ENCODE measurements around the gene HECW1. TPM values are rescaled to one million over a fixed set of nuclear protein-coding genes. Genes with fewer than 3 reads are reported as not detected.
"Not testable (repeated sequence)": the region's sequence is repeated elsewhere in the genome, so short reads cannot be mapped to it uniquely, and the experiment has no call there.

HECW1 gene
- total RNA-seq, 1 donor from 2014 or later: not detected

DNA sequence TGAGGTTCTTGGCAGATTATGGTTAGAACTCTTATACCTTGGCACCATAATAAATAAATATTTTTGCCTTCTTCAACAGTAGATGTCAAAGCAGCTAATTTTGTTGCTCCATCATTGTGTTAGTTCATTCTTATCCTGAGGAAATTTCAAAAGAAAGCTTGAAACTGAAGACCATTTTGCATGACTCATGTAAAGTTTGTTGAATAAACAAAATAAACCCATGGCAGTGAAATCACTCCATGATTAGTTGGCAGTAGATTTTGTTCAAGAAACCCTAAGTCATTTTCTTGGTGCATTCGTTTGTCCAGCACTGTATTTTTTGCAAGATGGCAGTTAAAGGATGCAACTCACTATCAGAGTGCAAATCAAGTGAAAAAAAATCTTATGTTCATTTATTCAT lies 91.6 kb downstream of the HECW1 start:
- intact Hi-C loops (cut with micrococcal nuclease): no loop called here

DNA sequence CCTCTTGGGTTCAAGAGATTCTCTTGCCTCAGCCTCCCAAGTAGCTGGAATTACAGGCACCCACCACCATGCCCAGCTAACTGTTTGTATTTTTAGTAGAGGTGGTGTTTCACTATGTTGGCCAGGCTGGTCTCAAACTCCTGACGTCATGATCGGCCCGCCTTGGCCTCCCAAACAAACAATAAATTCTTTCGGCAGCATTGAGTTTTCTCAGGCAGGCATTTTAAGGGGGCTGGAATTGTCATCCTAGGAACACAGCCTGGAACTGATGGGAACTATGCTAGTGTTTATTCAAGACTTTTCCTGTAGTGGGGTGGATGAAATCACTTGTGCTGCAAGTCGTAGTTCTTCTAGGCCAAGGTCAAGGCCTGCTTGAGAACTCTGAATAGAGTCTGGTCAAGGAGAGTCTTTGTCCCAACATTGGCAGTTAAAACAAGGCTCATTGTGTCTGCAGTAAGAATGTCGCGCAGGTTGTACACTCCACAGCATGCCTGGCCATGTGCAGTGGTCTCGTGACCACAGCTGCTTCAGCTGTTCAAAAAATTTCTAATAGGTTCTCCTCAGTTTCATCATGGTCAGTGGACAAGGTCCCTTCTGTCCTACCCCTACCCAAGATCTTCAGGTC lies 92.8 kb downstream of the HECW1 start:
- intact Hi-C loops (cut with micrococcal nuclease): no loop called here

DNA sequence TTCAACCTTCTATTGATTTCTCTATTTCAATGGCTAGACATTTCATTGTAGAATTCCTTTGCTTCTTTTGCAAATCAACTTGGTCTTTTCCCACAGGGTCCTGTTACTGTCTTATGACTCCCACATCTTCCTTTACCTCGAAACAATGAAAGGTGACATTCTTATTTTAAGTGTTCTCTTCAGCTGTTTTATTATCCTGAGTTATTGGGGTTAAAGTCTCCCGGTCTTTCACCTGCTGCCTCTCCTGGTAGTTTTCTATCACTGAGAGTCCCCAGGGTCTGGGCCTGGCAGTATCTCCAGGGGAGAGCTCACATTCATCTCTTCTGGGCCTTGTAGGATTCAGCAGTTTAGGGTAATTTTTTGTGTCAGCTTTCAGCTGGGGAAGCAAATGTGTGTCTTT lies 95.8 kb downstream of the HECW1 start:
- intact Hi-C loops (cut with micrococcal nuclease): no loop called here

DNA sequence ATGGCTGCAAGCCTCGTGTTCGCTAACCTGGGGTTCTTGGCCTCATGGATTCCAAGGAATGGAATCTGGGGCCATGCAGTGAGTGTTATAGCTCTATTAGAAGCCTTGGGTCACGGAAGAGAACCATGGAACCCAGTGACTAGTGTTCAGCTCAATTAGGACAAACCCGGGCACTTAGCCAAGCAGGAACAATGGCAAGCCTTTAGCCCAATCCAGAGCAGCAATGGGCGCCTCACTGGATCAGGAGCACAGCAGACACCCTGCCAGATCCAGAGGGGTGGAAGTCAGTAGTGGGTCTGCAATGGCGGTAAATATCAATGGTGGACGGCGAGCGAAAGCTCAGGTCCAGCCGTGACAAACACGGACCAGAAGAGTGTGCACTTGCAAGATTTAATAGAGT lies 98.1 kb downstream of the HECW1 start:
- intact Hi-C loops (cut with micrococcal nuclease): not testable (repeated sequence)

DNA sequence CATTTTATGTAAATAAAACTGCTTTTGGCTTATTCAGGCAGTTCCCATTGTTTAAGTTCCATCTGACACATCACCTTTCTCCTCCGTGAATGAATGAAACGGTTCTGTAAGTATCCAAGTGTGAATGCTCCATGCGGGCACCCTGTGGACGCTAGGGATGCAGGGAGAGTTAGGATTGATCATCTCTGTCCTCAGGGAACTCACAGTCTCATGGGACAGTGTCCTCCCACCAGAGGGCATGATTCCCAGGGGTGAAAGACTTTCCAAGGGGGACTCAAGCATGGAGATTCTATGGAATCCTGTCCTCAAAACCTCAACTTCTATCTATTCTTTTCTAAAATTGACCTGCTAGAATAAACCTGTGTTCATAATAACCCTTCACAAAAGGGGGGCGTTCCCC lies 98.8 kb downstream of the HECW1 start:
- intact Hi-C loops (cut with micrococcal nuclease): no loop called here

DNA sequence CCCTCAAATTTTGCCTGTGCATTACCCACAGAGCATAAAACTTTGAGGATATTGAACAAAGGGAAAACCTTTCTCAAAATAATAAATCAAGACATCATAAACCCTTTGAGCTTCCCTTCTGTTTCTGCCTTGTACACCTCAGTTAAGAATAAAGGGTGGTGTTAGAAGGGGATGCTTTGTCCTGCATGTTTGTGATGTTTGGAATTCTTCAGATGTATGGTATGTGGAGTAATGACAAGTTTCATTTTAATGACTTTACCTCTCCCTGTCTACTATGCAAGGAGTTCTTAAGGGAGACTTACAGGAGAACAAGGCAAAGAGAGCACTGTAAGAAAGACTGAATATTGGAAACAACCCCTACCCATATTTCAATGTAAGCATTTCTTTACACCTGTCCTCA lies 99.2 kb downstream of the HECW1 start:
- intact Hi-C loops (cut with micrococcal nuclease): no loop called here

DNA sequence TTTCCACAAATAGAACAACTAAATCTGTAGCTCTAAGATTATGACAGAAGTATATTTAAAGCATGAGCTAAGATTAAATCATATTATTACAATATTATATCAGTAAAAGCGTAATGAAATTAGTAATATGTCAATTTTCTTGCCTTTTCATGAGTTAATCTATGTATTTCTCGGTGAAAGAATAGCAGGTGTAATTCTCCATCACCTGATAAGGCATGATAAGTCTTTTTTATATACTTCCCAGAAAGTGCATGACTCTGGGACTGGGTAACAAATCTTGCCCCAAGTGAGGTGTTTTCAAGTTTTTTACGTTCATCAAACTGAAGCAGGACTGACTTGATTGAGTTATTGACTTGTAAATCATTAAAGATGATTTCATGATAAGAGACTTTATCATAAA lies 100.5 kb downstream of the HECW1 start:
- intact Hi-C loops (cut with micrococcal nuclease): no loop called here

DNA sequence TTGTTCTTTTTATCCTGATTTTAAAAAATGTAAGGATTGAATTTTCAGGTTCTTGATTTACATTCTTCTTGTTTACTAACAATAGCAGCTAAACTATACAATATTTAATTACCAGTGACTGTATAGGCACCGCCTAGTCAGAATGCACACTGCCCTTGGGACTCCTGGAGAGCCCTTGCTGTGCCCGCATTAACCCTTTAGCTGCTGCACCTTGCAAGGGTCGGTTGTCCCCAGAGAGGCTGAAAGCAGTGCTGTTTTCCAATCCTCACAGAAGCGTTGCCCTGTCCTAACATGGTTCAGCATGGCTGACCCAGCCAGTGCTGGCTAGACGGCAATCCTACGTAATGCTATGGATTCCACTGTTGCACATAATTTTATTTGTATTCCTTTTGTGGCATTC lies 102.6 kb downstream of the HECW1 start:
- intact Hi-C loops (cut with micrococcal nuclease): no loop called here

DNA sequence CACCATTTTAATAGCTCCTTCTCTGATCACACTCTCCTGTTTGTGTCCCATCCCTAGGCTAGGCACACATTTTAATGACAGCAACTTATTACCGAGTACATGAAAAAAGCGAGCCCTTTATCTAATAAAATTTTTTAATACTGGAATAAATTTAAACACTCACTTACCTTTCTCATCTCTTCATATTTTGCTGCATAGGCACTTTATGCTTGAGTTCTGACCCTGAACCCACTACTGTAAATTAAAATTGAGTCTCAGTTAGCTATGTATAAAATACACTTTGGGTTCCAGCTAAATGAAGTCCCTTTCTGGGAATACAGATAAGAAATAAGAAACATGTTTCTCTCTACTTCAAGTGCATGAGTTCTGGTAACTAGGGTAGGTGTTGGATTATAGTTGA lies 104.6 kb downstream of the HECW1 start:
- intact Hi-C loops (cut with micrococcal nuclease): no loop called here

DNA sequence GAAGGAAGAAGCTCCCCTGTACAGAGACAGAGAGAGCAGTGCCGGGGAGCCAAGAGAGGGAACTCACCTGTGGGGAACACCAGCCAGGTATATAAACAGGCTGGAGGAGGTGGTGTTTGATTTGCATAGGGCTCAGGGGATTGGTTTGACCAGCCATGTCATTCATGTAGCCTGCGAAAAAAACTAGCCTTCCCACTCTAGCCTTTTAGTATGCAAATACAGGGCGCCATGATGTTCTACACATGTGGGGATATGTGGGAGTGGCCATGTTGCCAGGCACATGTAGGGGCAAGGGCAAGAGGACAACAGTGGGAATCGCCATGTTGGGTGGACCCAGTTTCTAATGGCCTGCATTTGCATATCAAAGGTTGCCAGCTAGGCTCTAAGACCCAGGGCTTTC lies 106.5 kb downstream of the HECW1 start:
- intact Hi-C loops (cut with micrococcal nuclease): not testable (repeated sequence)

DNA sequence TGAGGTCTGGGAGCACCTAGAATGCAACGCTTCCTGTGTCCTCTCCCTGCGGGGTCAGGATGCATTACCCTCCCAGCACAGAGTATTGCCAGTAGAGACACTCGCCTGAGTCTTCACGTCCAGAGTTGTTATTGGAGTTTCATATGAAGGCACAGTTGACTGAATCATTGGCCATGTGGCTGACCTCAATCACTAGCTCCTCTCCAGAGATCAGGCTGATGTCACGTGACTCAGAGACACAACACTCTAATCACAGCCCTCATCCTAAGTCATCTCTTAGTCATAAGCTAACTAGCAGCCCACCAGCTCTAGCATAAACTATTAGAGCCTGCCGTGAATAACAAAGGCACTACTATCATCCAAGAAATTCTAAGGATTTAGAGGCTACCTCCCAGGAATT lies 107.8 kb downstream of the HECW1 start:
- intact Hi-C loops (cut with micrococcal nuclease): no loop called here

DNA sequence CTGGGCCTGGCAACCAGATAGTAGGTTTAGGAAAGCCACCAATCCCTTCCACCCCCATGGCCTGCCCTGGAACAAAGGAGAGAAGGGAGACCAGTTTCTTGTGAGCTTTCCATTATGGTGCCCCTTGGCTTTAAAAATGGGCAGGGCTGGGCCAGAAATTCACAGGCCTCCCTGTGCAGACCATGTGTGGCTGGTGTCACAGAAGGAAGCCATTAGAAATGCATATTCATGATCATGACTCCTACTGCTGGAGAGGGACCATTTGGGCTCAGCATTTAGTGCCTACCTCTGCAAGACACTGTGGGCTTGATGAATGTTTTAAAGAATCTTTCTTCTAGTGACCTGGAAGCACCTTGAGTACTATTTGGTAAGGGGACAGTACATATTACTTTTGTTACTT lies 108.3 kb downstream of the HECW1 start:
- intact Hi-C loops (cut with micrococcal nuclease): no loop called here

DNA sequence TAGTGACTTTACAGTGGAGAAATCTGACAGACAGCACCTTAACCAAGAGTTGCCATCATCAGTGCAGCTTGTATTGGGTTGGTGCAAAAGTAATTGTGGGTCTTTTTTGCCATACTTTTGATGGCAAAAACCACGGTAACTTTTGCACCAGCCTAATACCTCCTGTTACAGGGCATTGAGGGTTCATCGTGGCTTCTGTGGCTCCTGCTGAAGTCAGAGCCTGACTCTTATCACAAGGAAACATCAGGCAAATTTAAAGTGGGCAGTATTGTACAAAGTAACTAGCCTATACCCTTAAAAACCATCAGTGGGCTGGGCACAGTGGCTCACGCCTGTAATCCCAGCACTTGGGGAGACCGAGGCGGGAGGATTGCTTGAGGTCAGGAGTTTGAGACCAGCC lies 117.4 kb downstream of the HECW1 start:
- intact Hi-C loops (cut with micrococcal nuclease): no loop called here

DNA sequence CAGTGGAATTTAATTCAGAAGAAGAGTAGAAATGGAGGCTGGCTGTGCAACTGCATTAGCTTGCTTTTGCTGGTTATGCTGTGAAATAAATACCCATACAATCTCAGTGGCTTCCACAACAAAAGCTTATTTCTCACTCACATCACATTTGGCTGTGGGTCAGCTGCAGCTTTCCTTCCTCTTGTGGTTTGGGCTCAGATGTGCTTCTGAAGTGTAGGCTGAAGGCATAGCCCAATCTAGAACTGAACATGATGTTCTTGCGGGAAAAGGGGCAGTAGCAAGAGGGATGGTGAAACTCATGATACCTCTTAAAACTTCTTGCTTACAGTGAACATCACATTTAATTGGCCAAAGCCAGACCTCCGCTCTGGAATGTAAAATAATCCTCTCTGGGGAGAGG lies 119.9 kb downstream of the HECW1 start:
- intact Hi-C loops (cut with micrococcal nuclease): no loop called here

DNA sequence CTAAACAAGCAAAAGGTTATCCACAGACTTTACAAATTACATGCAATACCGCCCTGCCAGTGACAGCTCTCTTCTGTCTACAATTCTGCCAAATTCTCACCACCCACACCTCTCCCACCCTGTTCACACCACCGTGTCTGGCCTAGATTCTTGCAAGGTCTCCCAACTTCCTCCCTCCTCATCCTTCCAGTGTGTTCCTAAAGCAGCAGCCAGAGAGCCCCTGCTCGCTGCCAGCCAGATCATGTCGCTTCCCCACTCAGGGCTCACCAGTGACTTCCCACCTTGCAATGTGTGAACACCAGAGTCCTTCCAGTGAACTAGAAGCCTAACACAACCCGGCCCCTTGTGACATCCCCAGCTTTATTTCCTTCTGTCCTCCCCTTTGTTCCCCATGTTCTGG lies 121.6 kb downstream of the HECW1 start:
- intact Hi-C loops (cut with micrococcal nuclease): no loop called here

DNA sequence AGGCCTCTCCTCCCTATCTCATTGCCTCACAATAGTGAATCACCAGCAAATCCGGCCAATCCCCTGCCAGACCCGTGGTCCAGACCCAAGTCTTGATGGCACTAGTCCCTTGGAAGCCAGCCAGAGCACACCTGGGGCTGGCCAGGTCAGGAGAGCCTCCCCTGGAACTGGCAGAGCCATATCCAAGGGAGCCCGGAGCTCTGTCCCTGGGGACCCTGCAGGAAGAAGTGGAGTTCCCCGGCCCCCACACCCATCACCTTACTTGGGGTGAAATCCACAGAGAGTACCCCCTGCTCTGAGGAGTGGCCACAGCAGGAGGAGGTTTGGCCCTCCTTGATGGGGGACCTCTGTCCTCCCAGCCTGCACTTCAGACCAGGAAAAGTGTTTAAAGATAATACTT lies 122.5 kb downstream of the HECW1 start:
- intact Hi-C loops (cut with micrococcal nuclease): no loop called here

DNA sequence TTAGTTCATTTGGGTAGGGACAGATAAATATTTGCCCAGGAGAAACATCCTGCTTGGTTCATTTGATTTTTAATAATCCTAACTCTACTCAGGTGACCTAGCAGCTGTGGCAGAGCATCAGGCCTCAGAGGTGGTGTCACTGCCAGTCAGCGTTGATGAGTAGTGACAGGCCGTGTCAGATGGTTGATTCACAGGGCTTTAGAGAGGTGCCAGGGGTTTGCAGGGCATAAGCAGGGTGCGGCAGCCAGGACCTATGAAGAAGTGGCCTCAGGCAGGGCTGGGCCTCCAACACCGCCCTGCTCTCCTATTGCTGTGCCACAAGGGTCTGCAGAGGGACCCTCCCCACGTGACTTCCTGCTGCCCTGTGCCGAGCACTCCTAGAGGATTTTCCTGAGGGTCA lies 128.1 kb downstream of the HECW1 start:
- intact Hi-C loops (cut with micrococcal nuclease): no loop called here

DNA sequence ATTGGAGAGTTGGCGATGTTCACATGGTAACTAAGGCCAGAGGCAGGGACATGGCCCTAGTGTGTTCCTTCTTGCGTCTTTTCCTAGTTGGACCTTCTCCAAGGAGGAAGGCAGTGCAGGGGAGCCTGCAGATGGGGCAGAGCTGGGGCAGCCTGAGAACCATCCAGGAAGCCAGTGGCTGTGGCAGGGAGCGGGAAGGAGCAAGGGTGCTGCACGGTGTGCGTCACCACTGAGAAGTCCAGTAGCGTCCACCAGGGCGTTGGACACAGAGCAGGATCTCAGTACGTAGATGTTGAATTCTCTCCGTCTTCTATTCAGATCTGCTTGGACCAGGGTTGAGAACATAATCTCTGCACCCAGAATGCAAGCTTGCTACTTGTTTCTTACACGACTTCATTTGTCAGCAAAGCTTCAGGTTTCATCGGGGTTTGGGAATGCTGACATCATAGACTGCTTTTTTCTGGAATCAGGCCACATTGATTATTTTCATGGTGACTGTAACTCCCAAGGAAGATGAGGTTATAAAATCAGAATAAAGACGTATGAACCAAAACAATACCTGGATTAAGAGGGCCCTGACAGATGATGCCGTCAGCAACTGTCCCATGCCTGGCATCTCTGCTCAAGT lies 130.3 kb downstream of the HECW1 start:
- intact Hi-C loops (cut with micrococcal nuclease): no loop called here

DNA sequence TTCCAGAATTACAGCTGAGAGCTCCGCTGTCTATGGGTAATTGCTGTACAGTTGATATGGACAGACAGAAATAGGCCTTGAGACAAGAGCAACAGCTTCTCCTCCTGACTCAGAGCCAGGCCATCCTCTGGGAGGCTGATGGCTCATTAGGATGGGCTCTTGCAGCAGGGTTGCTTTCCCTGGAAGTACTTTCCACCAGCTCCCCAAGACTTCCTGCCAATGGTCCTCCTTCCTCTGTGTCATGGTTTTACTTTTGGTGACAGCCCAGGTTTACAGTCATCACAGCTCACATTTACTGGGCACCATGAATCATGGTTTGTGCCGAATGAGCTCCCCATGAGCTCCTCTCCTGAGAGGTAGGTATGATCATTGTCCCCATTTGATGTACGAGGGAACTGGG lies 131.8 kb downstream of the HECW1 start:
- intact Hi-C loops (cut with micrococcal nuclease): no loop called here

DNA sequence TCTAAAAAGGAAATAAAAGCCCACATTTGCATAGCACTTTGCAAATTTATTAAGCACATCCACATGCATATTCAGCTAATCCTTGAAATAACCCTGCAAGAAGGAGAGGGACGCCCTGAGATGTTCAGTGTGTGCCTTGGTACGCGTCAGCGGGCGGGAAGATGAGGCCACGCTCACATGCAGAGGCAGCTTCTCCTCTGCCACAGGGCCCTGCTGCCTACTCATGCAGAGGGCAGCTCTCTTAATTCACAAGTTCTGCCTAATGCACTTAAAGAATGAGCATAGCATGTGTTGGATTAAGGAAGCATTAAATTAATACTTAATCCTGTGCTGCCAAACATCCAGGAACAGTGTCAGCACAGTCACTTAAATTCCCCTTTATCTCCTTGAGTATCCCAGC lies 132.3 kb downstream of the HECW1 start:
- intact Hi-C loops (cut with micrococcal nuclease): no loop called here

DNA sequence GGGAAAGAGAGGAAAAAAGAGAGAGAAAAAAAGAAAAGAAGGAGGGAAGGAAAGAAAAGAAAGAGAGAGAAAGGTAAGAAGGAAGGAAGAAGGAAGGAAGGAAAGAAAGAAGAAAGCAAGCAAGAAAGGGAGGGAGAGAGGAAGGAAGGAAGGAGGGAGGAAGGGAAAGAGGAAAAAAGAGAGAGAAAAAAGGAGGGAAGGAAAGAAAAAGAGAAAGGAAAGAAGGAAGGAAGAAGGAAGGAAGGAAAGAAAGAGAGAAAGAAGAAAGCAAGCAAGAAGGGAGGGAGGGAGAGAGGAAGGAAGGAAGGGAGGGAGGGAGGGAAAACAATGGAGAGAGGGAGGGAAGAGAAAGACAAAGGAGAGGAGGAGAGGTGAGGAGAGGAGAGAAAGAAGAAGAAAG lies 135.3 kb downstream of the HECW1 start:
- intact Hi-C loops (cut with micrococcal nuclease): no loop called here

DNA sequence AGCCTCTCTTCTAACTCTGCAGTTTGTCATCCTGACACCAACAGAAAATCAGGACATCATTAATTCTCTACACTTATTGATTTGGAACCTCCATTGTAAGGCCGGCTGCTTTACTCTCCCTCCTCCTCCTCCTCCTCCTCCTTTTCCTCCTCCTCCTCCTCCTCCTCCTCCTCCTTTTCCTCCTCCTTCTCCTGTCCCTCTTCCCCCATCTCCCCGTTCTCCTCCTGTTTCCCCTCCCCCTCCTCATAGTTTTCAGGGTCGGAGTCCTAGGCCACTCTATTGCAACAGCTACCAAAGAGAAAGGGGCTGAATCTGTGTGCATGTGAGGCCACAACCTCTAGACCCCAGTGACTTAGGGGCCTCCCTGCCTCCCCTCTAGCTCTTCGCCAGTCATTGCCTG lies 136.1 kb downstream of the HECW1 start:
- intact Hi-C loops (cut with micrococcal nuclease): no loop called here

DNA sequence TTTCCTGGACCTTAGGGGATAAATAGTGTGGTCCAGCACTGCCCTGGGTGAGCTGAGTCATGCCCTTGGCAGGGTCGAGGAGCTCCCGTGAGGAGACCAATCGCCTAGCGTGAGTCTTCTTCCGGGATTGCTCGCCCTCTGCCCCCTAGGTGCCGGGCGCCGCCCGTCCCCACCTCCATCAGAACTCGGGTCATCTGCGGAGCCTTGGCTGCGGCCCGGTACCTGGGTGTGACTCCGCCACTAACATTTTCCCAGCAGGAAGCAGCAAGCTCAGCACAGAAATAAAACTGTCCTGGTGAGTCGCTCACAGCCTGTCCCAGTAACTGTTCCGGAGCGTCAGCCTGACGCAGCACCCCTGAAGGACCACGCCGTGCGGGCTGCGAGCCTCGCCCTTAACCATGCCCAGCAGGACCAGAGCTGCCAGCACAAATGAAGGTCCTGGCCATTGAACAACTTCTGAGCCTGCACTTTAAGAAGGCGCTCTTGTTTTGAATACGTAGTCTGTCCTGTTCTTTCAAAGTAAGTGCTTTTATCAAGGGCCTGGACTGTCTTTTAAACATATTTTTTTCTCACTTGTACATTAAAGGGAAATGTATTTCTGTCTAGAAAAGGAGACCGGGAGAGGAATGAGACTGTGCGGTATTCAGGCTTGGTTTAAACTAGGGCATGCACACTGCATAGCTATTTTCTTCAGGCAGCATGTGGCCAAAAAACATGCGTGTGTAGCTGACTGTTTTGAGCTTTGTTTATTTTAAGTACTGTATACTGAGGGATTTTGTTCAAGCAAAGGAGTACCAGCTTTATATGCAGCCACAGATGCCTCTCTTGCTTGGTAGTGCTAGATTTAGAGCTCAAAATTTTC lies 136.7 kb downstream of the HECW1 start:
- intact Hi-C loops (cut with micrococcal nuclease): no loop called here

All from T-helper 2 cell treated with Interferon-gamma antibody and Interleukin-4, amounts not matched to agents 100 ng/mL and 5 ng/mL, for 36 hours (primary cell).